ENCODE data around the gene ACOT12.
A peak's percentile ranks its signal among the peaks of the same experiment; 100 is the strongest.
"Not testable (repeated sequence)": the region's sequence is repeated elsewhere in the genome, so short reads cannot be mapped to it uniquely, and the experiment has no call there.

ACOT12 gene

GRCh38 chr5:81417052-81417451, 23.1 kb upstream of the ACOT12 start:
- ATAC-seq (replicated peaks): no peak
- no peaks in the 10 kb centered on the region for H3K4me1 Mint-ChIP-seq (ENCODE audit: low read depth in 2 of 2)
- peaks cover under 1% of the 10 kb centered on the region for H3K36me3 Mint-ChIP-seq (ENCODE audit: insufficient read depth)
- H3K4me3 Mint-ChIP-seq: no peak overlapping the region
- no peak overlapping the region for H3K27ac Mint-ChIP-seq
- DNase-seq: no peak
- H3K9me3 Mint-ChIP-seq: no peaks in the 10 kb centered on the region
- H3K27me3 Mint-ChIP-seq: no peaks in the 10 kb centered on the region

- Mint-ChIP-seq H3K36me3 (ENCODE audit: insufficient read depth) (peaks cover 7% of the 10 kb centered on the region), H3K27me3 (no peaks in the 10 kb centered on the region), H3K27ac (no peak overlapping the region), H3K9me3 (no peaks in the 10 kb centered on the region), H3K4me1 (ENCODE audit: low read depth in 2 of 2) (no peaks in the 10 kb centered on the region), H3K4me3 (no peak overlapping the region)
- no peak for ATAC-seq (replicated peaks)
- DNase-seq: no peak
These were observed 16.0 kb upstream of the ACOT12 start for GRCh38 chr5:81409896-81410295.

GRCh38 chr5:81409361-81409760, 15.4 kb upstream of the ACOT12 start:
- H3K4me3 Mint-ChIP-seq: no peak overlapping the region
- ATAC-seq (replicated peaks): no peak
- DNase-seq: no peak
- H3K36me3 Mint-ChIP-seq (ENCODE audit: insufficient read depth): peaks cover 7% of the 10 kb centered on the region
- H3K27ac Mint-ChIP-seq: no peak overlapping the region
- H3K27me3 Mint-ChIP-seq: no peaks in the 10 kb centered on the region
- no peaks in the 10 kb centered on the region for H3K4me1 Mint-ChIP-seq (ENCODE audit: low read depth in 2 of 2)
- H3K9me3 Mint-ChIP-seq: no peaks in the 10 kb centered on the region

- no peaks in the 10 kb centered on the region for H3K4me1 Mint-ChIP-seq (ENCODE audit: low read depth in 2 of 2)
- H3K4me3 Mint-ChIP-seq: no peak overlapping the region
- H3K27me3 Mint-ChIP-seq: peaks cover 0 to 4% of the 10 kb centered on the region in 2 donors
- H3K9me3 Mint-ChIP-seq: no peaks in the 10 kb centered on the region
- ATAC-seq (replicated peaks) (no peak), DNase-seq (no peak)
- H3K27ac Mint-ChIP-seq: no peak overlapping the region
- peaks cover 7% of the 10 kb centered on the region for H3K36me3 Mint-ChIP-seq (ENCODE audit: insufficient read depth)
These were observed 14.6 kb upstream of the ACOT12 start for GRCh38 chr5:81408496-81408895.

- not testable (repeated sequence) for H3K27me3 Mint-ChIP-seq; H3K36me3 Mint-ChIP-seq (ENCODE audit: insufficient read depth); H3K4me3 Mint-ChIP-seq; H3K27ac Mint-ChIP-seq; H3K9me3 Mint-ChIP-seq; H3K4me1 Mint-ChIP-seq (ENCODE audit: low read depth in 2 of 2); DNase-seq; ATAC-seq (replicated peaks)
These were observed 13.9 kb upstream of the ACOT12 start for GRCh38 chr5:81407811-81408210.

GRCh38 chr5:81405126-81405891, 11.4 kb upstream of the ACOT12 start:
- DNase-seq: no peak
- no peak overlapping the region for H3K27ac Mint-ChIP-seq
- peaks cover 4% of the 10 kb centered on the region for H3K36me3 Mint-ChIP-seq (ENCODE audit: insufficient read depth)
- no peak for ATAC-seq (replicated peaks)
- no peak overlapping the region for H3K4me3 Mint-ChIP-seq
- H3K27me3 Mint-ChIP-seq: peaks cover 14 to 20% of the 10 kb centered on the region in 2 donors
- no peaks in the 10 kb centered on the region for H3K9me3 Mint-ChIP-seq
- H3K4me1 Mint-ChIP-seq (ENCODE audit: low read depth in 2 of 2): peaks cover 0 to 3% of the 10 kb centered on the region in 2 donors

GRCh38 chr5:81402192-81402930, 8.4 kb upstream of the ACOT12 start:
- Mint-ChIP-seq H3K27ac (no peak overlapping the region), H3K36me3 (ENCODE audit: insufficient read depth) (peaks cover 4% of the 10 kb centered on the region), H3K9me3 (no peaks in the 10 kb centered on the region), H3K4me3 (no peak overlapping the region), H3K27me3 (peaks cover 25 to 49% of the 10 kb centered on the region in 2 donors), H3K4me1 (ENCODE audit: low read depth in 2 of 2) (peaks cover 0 to 3% of the 10 kb centered on the region in 2 donors)
- ATAC-seq (replicated peaks) (no peak), DNase-seq (no peak)

- no peaks in the 10 kb centered on the region for H3K9me3 Mint-ChIP-seq
- H3K27ac Mint-ChIP-seq: no peak overlapping the region
- H3K36me3 Mint-ChIP-seq (ENCODE audit: insufficient read depth): no peaks in the 10 kb centered on the region
- no peak for DNase-seq
- peaks cover 28 to 60% of the 10 kb centered on the region in 2 donors for H3K27me3 Mint-ChIP-seq
- no peak for ATAC-seq (replicated peaks)
- H3K4me3 Mint-ChIP-seq: no peak overlapping the region
- peaks cover 0 to 3% of the 10 kb centered on the region in 2 donors for H3K4me1 Mint-ChIP-seq (ENCODE audit: low read depth in 2 of 2)
These were observed 7.3 kb upstream of the ACOT12 start for GRCh38 chr5:81401266-81401665.

- Mint-ChIP-seq H3K27me3 (peaks cover 33 to 69% of the 10 kb centered on the region in 2 donors), H3K4me1 (ENCODE audit: low read depth in 2 of 2) (peaks cover 0 to 3% of the 10 kb centered on the region in 2 donors), H3K4me3 (no peak overlapping the region), H3K27ac (no peak overlapping the region), H3K9me3 (no peaks in the 10 kb centered on the region), H3K36me3 (ENCODE audit: insufficient read depth) (no peaks in the 10 kb centered on the region)
- DNase-seq (no peak), ATAC-seq (replicated peaks) (no peak)
These were observed 6.4 kb upstream of the ACOT12 start for GRCh38 chr5:81400375-81400774.

- no peaks in the 10 kb centered on the region for H3K36me3 Mint-ChIP-seq (ENCODE audit: insufficient read depth)
- no peak for DNase-seq
- H3K27me3 Mint-ChIP-seq: peaks cover 29 to 76% of the 10 kb centered on the region in 2 donors
- H3K4me1 Mint-ChIP-seq (ENCODE audit: low read depth in 2 of 2): peaks cover 0 to 3% of the 10 kb centered on the region in 2 donors
- H3K4me3 Mint-ChIP-seq: no peak overlapping the region
- no peak overlapping the region for H3K27ac Mint-ChIP-seq
- ATAC-seq (replicated peaks): no peak
- H3K9me3 Mint-ChIP-seq: no peaks in the 10 kb centered on the region
These were observed 4.8 kb upstream of the ACOT12 start for GRCh38 chr5:81398741-81399140.

GRCh38 chr5:81397176-81397575, 3.2 kb upstream of the ACOT12 start:
- no peaks in the 10 kb centered on the region for H3K36me3 Mint-ChIP-seq (ENCODE audit: insufficient read depth)
- no peak overlapping the region for H3K4me3 Mint-ChIP-seq
- ATAC-seq (replicated peaks) (no peak), DNase-seq (no peak)
- H3K4me1 Mint-ChIP-seq (ENCODE audit: low read depth in 2 of 2): peaks cover 0 to 3% of the 10 kb centered on the region in 2 donors
- H3K9me3 Mint-ChIP-seq: no peaks in the 10 kb centered on the region
- peaks cover 42 to 88% of the 10 kb centered on the region in 2 donors for H3K27me3 Mint-ChIP-seq
- H3K27ac Mint-ChIP-seq: no peak overlapping the region

- Mint-ChIP-seq H3K27me3 (peaks cover 47 to 90% of the 10 kb centered on the region in 2 donors), H3K36me3 (ENCODE audit: insufficient read depth) (peaks cover 2% of the 10 kb centered on the region), H3K9me3 (no peaks in the 10 kb centered on the region), H3K4me1 (ENCODE audit: low read depth in 2 of 2) (no peaks in the 10 kb centered on the region), H3K27ac (no peak overlapping the region), H3K4me3 (no peak overlapping the region)
- DNase-seq (no peak), ATAC-seq (replicated peaks) (no peak)
These were observed 1.3 kb upstream of the ACOT12 start for GRCh38 chr5:81395262-81395661.

GRCh38 chr5:81393430-81393782, 528 bp downstream of the ACOT12 start:
- H3K27me3 Mint-ChIP-seq: peaks cover 53 to 86% of the 10 kb centered on the region in 2 donors
- no peaks in the 10 kb centered on the region for H3K9me3 Mint-ChIP-seq
- H3K27ac Mint-ChIP-seq: peak overlapping the region in 1 of 2 donors; percentile 52
- peak overlapping the region; percentile 19 to 26 for H3K4me3 Mint-ChIP-seq
- ATAC-seq (replicated peaks): no peak
- DNase-seq: no peak
- H3K36me3 Mint-ChIP-seq (ENCODE audit: insufficient read depth): peaks cover 2% of the 10 kb centered on the region
- no peaks in the 10 kb centered on the region for H3K4me1 Mint-ChIP-seq (ENCODE audit: low read depth in 2 of 2)

GRCh38 chr5:81389025-81389424, 4.9 kb downstream of the ACOT12 start:
- no peak overlapping the region for H3K27ac Mint-ChIP-seq
- H3K9me3 Mint-ChIP-seq: no peaks in the 10 kb centered on the region
- DNase-seq (no peak), ATAC-seq (replicated peaks) (no peak)
- peaks cover 2% of the 10 kb centered on the region for H3K36me3 Mint-ChIP-seq (ENCODE audit: insufficient read depth)
- no peaks in the 10 kb centered on the region for H3K4me1 Mint-ChIP-seq (ENCODE audit: low read depth in 2 of 2)
- no peak overlapping the region for H3K4me3 Mint-ChIP-seq
- H3K27me3 Mint-ChIP-seq: peaks cover 48 to 54% of the 10 kb centered on the region in 2 donors
